MM.1S (cell line): ENCODE results near the gene GH1.

Experiments
- DNase-seq: peaks from one replicate; pipeline ENCODE4 v3.0.0-alpha.2; 2015
- H2AFZ ChIP-seq: fragments of 300-600 bp; sonication (generic); 2 replicates; pipeline ENCODE4 v1.6.0; 2016; ENCODE audit warnings: antibody characterized with exemption, low read length
- H3F3A ChIP-seq: fragments of 300-600 bp; sonication (generic); 2 replicates; pipeline ENCODE4 v1.6.1; 2016; ENCODE audit warnings: mild to moderate bottlenecking, antibody characterized with exemption, low read length, moderate library complexity, mixed read lengths; ENCODE audit not compliant: insufficient read depth
- H3K27ac ChIP-seq: fragments of 300-600 bp; sonication (generic); 2 replicates; pipeline ENCODE4 v1.5.1; 2016; ENCODE audit warnings: mild to moderate bottlenecking, low read length
- H3K27me3 ChIP-seq: fragments of 300-600 bp; sonication (generic); replicated peaks from 2 replicates; pipeline ENCODE4 v1.6.0; 2016; ENCODE audit warnings: low read length; ENCODE audit not compliant: insufficient read depth
- H3K36me3 ChIP-seq: fragments of 300-600 bp; sonication (generic); replicated peaks from 2 replicates; pipeline ENCODE4 v1.6.1; 2016; ENCODE audit warnings: mild to moderate bottlenecking, low read length, mixed read lengths; ENCODE audit not compliant: insufficient read depth
- H3K4me1 ChIP-seq: fragments of 300-600 bp; sonication (generic); 2 replicates; pipeline ENCODE4 v1.6.1; 2016; ENCODE audit warnings: low read length, mixed read lengths
- H3K4me2 ChIP-seq: fragments of 300-600 bp; sonication (generic); 2 replicates; pipeline ENCODE4 v1.6.0; 2016; ENCODE audit warnings: low read depth, low read length
- H3K4me3 ChIP-seq: fragments of 300-600 bp; sonication (generic); 2 replicates; pipeline ENCODE4 v1.5.1; 2016; ENCODE audit warnings: low read length, mixed read lengths
- H3K79me2 ChIP-seq: fragments of 300-600 bp; sonication (generic); 2 replicates; pipeline ENCODE4 v1.6.1; 2016; ENCODE audit warnings: mixed run types, low read length, mixed read lengths
- H3K9ac ChIP-seq: fragments of 300-600 bp; sonication (generic); 2 replicates; pipeline ENCODE4 v1.6.1; 2016; ENCODE audit warnings: low read length, mixed read lengths
- H3K9me2 ChIP-seq: fragments of 300-600 bp; sonication (generic); replicated peaks from 2 replicates; pipeline ENCODE4 v1.6.1; 2016; ENCODE audit warnings: mild to moderate bottlenecking, low read length, mixed read lengths; ENCODE audit not compliant: insufficient read depth
- H3K9me3 ChIP-seq: fragments of 300-600 bp; sonication (generic); replicated peaks from 2 replicates; pipeline ENCODE4 v1.6.1; 2016; ENCODE audit warnings: mild to moderate bottlenecking, low read length, mixed read lengths; ENCODE audit not compliant: insufficient read depth
- H4K20me1 ChIP-seq: fragments of 300-600 bp; sonication (generic); 2 replicates; pipeline ENCODE4 v1.6.1; 2016; ENCODE audit warnings: mild to moderate bottlenecking, low read length, moderate library complexity, mixed read lengths; ENCODE audit not compliant: insufficient read depth
- CTCF ChIP-seq: fragments of 300-600 bp; sonication (generic); IDR thresholded peaks from 2 replicates; pipeline ENCODE4 v1.5.1; 2016; ENCODE audit warnings: antibody characterized with exemption, low read length, mixed read lengths
- EZH2 ChIP-seq: fragments of 300-600 bp; sonication (generic); optimal IDR thresholded peaks from 2 replicates; pipeline ENCODE3; 2017; ENCODE audit warnings: low read depth, mild to moderate bottlenecking, antibody characterized with exemption, low read length, mixed read lengths
- EZH2phosphoT487 ChIP-seq: fragments of 300-600 bp; sonication (generic); IDR thresholded peaks from 2 replicates; pipeline ENCODE4 v1.6.1; 2018; ENCODE audit warnings: antibody characterized with exemption, low read length

Gene GH1

GRCh38 chr17:63930951-63931575 is 12.4 kb upstream of the GH1 start:
- H3K9ac ChIP-seq: peak overlapping the region; percentile 51; the same call in 1 of the 2 replicates
- H2AFZ ChIP-seq: peak overlapping the region; percentile 81
- no peaks in the 10 kb centered on the region for H3K9me3 ChIP-seq
- peak overlapping the region; percentile 67 for H3K4me3 ChIP-seq
- no peaks in the 10 kb centered on the region for H4K20me1 ChIP-seq
- no peaks in the 10 kb centered on the region for H3K36me3 ChIP-seq
- H3K4me1 ChIP-seq: peaks cover 5% of the 10 kb centered on the region; the same call in 1 of the 2 replicates
- peak overlapping the region; percentile 85 for H3K4me2 ChIP-seq
- no peaks in the 10 kb centered on the region for H3K9me2 ChIP-seq
- no peaks in the 10 kb centered on the region for H3K27me3 ChIP-seq
- peak; percentile 31 for DNase-seq
- no peak overlapping the region for H3K27ac ChIP-seq
- H3K79me2 ChIP-seq: no peaks in the 10 kb centered on the region
- no peak for TF ChIP-seq EZH2
- no peak for TF ChIP-seq CTCF
- no peaks in the 10 kb centered on the region for H3F3A ChIP-seq

- Histone ChIP-seq H3K4me3 (no peak overlapping the region), H3K4me2 (no peak overlapping the region), H3K27me3 (no peaks in the 10 kb centered on the region), H3K9me3 (no peaks in the 10 kb centered on the region), H3K4me1 (peaks cover 5% of the 10 kb centered on the region; the same call in 1 of the 2 replicates), H3F3A (no peaks in the 10 kb centered on the region), H3K9me2 (no peaks in the 10 kb centered on the region), H2AFZ (no peak overlapping the region), H3K79me2 (no peaks in the 10 kb centered on the region), H3K9ac (no peak overlapping the region), H4K20me1 (no peaks in the 10 kb centered on the region), H3K36me3 (no peaks in the 10 kb centered on the region), H3K27ac (no peak overlapping the region)
- TF ChIP-seq EZH2phosphoT487 (no peak), EZH2 (no peak), CTCF (no peak)
- DNase-seq: no peak
Observed at GRCh38 chr17:63929860-63930766, 11.5 kb upstream of the GH1 start.

- H3K9me3 ChIP-seq: no peaks in the 10 kb centered on the region
- H3K9ac ChIP-seq: no peak overlapping the region
- DNase-seq: no peak
- H3K27me3 ChIP-seq: no peaks in the 10 kb centered on the region
- H3K79me2 ChIP-seq: no peaks in the 10 kb centered on the region
- no peak for TF ChIP-seq CTCF
- TF ChIP-seq EZH2: no peak
- TF ChIP-seq EZH2phosphoT487: no peak
- H3K36me3 ChIP-seq: no peaks in the 10 kb centered on the region
- H3K27ac ChIP-seq: no peak overlapping the region
- H3K4me1 ChIP-seq: peaks cover 5% of the 10 kb centered on the region; the same call in 1 of the 2 replicates
- no peak overlapping the region for H3K4me2 ChIP-seq
- H3K4me3 ChIP-seq: no peak overlapping the region
- no peak overlapping the region for H2AFZ ChIP-seq
- H3F3A ChIP-seq: no peaks in the 10 kb centered on the region
- H4K20me1 ChIP-seq: no peaks in the 10 kb centered on the region
- H3K9me2 ChIP-seq: no peaks in the 10 kb centered on the region
Observed at GRCh38 chr17:63928966-63929695, 10.5 kb upstream of the GH1 start.
